Erythroblast (primary cell): ENCODE data around the gene CYP1A2.
"Not testable (repeated sequence)": the region's sequence is repeated elsewhere in the genome, so short reads cannot be mapped to it uniquely, and the experiment has no call there.

Experiments used
- DNase-seq, 2 experiments: peaks; one replicate each; lab custom pipeline; 2025; lab: John Stamatoyannopoulos, UW
- GATA1 ChIP-seq: IDR thresholded peaks from 2 replicates; pipeline ENCODE4 v1.6.1; 2011; ENCODE audit warnings: low read depth, mild to moderate bottlenecking, control low read depth, low read length, moderate library complexity
- POLR2A ChIP-seq: IDR thresholded peaks from 2 replicates; pipeline ENCODE4 v1.6.1; 2011; ENCODE audit warnings: mild to moderate bottlenecking, low read length

CYP1A2 gene

GRCh38 chr15:74727727-74728126 lies 20.9 kb upstream of the CYP1A2 start:
- DNase-seq: no peak
- TF ChIP-seq POLR2A (no peak), GATA1 (no peak)

GRCh38 chr15:74728699-74729098 lies 19.9 kb upstream of the CYP1A2 start:
- not testable (repeated sequence) for DNase-seq

- DNase-seq: not testable (repeated sequence)
Measured at GRCh38 chr15:74729372-74729771, 19.3 kb upstream of the CYP1A2 start.

- DNase-seq: no peak
- TF ChIP-seq GATA1 (no peak), POLR2A (no peak)
Measured at GRCh38 chr15:74730619-74731316, 17.9 kb upstream of the CYP1A2 start.

GRCh38 chr15:74732846-74733245 lies 15.8 kb upstream of the CYP1A2 start:
- no peak for DNase-seq
- TF ChIP-seq GATA1 (no peak), POLR2A (no peak)

GRCh38 chr15:74733269-74733668 lies 15.4 kb upstream of the CYP1A2 start:
- no peak for TF ChIP-seq POLR2A
- no peak for TF ChIP-seq GATA1
- DNase-seq: no peak

- TF ChIP-seq GATA1 (no peak), POLR2A (no peak)
Measured at GRCh38 chr15:74735305-74735704, 13.3 kb upstream of the CYP1A2 start.

GRCh38 chr15:74738239-74738638 lies 10.4 kb upstream of the CYP1A2 start:
- DNase-seq: not testable (repeated sequence)

More at GRCh38 chr15:74735305-74735704, 13.3 kb upstream of the CYP1A2 start:
- no peak for DNase-seq

GRCh38 chr15:74742422-74742821 lies 6.2 kb upstream of the CYP1A2 start:
- no peak for TF ChIP-seq POLR2A
- no peak for TF ChIP-seq GATA1
- DNase-seq: no peak

- TF ChIP-seq GATA1: no peak
- no peak for TF ChIP-seq POLR2A
- DNase-seq: no peak
Measured at GRCh38 chr15:74746389-74746788, 2.3 kb upstream of the CYP1A2 start.

GRCh38 chr15:74749832-74750231 lies 1.2 kb downstream of the CYP1A2 start:
- TF ChIP-seq POLR2A (no peak), GATA1 (no peak)
- DNase-seq: no peak

- TF ChIP-seq POLR2A (no peak), GATA1 (no peak)
- no peak for DNase-seq
Measured at GRCh38 chr15:74750751-74751150, 2.1 kb downstream of the CYP1A2 start.

GRCh38 chr15:74752011-74752410 lies 3.4 kb downstream of the CYP1A2 start:
- DNase-seq: no peak
- no peak for TF ChIP-seq GATA1
- TF ChIP-seq POLR2A: no peak

GRCh38 chr15:74752531-74752930 lies 3.9 kb downstream of the CYP1A2 start:
- TF ChIP-seq POLR2A (no peak), GATA1 (no peak)
- no peak for DNase-seq

GRCh38 chr15:74754593-74755215 lies 6.1 kb downstream of the CYP1A2 start:
- DNase-seq: no peak

More at GRCh38 chr15:74754593-74755215, 6.1 kb downstream of the CYP1A2 start:
- TF ChIP-seq POLR2A: no peak
- TF ChIP-seq GATA1: no peak
